Breast epithelium (tissue), 3 donors: ENCODE data around the gene SOCS1.

Source experiments
- POLR2A ChIP-seq: fragments of 450-650 bp; IDR thresholded peaks from one replicate; pipeline ENCODE4 v1.6.1; 2016; ENCODE audit warnings: antibody characterized with exemption, mild to moderate bottlenecking, moderate library complexity
- POLR2AphosphoS5 ChIP-seq, 3 donors: sonication (generic); formaldehyde crosslinking; IDR thresholded peaks; one replicate each; pipeline ENCODE4 v1.6.1; 2017; ENCODE audit warnings: antibody characterized with exemption in 3 of 3
- TF ChIP-seq, protein P1 (sequence below), 3 donors: fragments of 450-650 bp; IDR thresholded peaks; one replicate each; pipeline ENCODE4 v1.5.1; 2016 to 2017; ENCODE audit warnings: antibody characterized with exemption in 3 of 3, mild to moderate bottlenecking in 3 of 3, moderate library complexity in 3 of 3

DNA sequence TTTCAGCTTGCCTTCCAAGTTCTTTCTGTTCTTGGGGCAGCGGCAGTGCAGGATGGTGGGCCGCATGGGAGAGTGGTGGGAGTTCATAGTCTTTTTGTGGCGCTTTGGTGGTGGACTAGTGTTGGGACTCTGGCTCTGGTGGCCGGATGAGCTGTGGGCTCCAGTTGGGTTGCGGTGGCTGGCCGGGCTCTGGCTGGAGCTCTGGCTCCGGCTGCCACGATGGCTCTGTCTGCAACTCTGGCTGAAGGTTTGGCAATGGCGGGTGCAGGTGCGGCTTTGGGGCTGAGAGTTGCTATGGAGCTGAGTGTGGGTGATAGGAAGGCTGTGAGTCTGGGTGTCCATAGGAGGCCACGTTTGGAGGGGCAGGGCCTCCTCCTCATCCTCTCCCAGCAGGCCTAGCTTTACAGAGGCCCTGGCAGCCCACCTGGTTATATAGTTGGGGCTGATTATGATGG lies 12.9 kb upstream of the SOCS1 start, which contains the start of gene TNP2:
- TF ChIP-seq, protein P1, sequence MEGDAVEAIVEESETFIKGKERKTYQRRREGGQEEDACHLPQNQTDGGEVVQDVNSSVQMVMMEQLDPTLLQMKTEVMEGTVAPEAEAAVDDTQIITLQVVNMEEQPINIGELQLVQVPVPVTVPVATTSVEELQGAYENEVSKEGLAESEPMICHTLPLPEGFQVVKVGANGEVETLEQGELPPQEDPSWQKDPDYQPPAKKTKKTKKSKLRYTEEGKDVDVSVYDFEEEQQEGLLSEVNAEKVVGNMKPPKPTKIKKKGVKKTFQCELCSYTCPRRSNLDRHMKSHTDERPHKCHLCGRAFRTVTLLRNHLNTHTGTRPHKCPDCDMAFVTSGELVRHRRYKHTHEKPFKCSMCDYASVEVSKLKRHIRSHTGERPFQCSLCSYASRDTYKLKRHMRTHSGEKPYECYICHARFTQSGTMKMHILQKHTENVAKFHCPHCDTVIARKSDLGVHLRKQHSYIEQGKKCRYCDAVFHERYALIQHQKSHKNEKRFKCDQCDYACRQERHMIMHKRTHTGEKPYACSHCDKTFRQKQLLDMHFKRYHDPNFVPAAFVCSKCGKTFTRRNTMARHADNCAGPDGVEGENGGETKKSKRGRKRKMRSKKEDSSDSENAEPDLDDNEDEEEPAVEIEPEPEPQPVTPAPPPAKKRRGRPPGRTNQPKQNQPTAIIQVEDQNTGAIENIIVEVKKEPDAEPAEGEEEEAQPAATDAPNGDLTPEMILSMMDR (IDR thresholded peaks at IDR 0.05), result no peak
- TF ChIP-seq POLR2AphosphoS5 (IDR thresholded peaks at IDR 0.05) (no peak), POLR2A (no peak)
